ENCODE measurements around the gene HIGD1A.

Gene HIGD1A

DNA sequence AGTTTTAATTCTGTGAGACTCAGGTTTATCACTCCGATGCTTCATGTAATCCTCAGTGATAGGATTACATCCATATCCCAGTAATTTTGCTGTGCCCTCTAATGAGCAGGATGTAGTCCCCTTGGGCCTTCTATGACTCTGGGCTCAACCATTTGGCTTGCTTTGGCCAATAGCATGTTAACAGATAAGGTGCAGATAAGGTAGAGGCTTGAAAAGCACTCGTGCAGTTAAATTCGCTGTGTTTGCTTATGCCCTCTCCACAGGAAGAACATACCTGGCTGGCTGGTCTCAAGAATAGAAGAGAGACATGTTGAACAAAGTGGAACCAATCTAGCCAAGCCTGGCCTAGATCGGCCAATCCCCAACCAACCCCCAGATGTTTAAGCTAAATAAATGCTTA lies 51.3 kb downstream of the HIGD1A start:
- no peak for DNase-seq

GRCh38 chr3:42752441-42752840 lies 51.8 kb downstream of the HIGD1A start:
- no peak for DNase-seq

- no peak for DNase-seq
Observed at GRCh38 chr3:42751609-42752008, 52.7 kb downstream of the HIGD1A start.

DNA sequence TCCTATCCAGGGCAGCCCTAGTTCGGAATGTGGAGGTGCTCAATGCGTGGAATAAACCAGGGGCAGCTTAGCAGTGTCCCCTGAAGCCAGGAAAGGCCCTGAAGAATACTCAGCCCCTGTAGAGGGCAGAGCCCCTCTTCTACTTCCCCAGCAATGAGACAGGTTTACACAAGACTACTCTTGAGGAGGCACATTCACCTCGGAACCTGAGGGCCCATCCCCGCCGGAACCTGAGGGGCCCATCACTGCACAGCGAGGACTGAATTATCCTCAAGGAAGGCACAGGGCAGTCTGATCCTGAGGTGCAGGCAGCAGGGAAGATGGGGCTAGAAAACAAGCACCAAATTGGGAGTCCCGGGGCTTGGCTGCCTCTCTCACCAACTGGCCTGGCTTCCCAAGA lies 53.5 kb downstream of the HIGD1A start:
- DNase-seq, result no peak

DNA sequence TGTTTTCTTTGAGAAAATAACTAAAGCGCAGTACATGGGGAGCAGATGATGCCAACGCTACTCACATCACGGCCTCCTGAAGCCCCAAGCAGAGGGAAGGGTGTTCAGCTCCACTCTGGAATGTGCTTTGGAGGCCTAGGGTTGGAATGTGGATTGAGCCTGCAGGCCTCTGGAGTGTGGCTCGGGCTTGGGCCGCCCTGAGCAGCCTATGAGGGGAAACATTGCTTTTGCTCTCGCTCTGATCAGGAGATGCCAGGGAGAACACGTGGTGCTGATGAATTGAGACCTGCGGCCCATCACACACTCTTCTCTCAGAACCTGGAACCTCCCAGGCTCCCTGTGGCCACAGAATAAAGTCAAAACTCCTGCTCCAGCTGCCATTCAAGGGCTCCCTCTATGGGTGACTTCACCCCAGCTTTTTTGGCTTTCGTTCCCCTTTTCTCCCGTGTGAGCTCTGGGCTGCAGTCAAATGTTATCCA lies 54.5 kb downstream of the HIGD1A start:
- no peak for DNase-seq

DNA sequence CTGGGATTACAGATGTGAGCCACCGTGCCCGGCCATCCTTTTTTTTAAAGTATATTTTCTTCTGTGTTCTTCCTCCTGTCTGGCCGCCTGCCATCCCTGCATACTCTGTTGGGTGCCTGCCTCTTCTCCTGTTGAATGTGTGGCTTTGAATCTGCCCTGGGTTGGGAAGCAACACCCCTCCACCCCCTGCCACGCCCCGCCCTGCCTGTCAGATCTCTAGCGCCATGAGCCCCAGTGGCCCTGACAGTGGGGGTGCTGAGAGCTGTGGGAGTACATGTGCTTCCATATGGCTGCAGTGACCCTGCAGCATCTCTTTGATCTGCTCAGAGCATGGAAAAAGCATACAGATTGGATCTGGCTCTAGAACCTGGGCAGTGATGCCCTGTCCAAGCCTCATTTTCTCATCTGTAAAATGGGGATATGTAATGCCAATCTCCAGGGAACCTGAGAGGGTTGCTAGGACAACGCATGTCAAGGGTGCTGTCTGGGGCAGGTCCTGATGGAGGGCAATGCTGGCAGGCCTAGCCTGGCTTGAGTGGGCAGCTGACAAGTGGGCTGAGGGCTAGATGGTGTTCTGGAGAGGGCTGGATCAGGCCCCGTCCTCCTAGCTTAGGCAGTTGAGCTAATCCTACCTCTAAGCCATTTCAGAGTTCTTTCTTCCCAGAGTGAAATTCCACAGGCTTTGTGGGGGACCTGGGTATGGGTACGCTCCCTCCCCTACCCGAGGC lies 55.1 kb downstream of the HIGD1A start:
- no peak for DNase-seq

DNA sequence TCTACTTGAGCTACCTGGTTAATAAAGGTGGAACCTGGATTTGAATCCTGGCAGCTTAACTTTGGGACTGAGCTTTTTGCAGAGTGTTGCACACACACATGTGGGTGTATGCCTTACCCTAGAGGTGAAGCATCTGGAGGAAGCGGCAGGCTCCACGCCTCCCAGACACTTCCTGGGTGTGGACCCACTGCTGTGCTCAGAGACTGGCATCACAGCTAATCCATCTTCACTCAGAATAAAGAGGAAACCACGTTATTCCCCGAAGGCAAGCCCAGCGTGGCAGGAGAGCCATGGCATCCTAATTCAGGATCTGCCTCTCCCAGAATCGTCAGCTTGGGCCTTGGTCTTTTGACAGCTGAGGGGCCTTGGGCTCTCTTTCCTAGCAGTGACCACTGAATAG lies 56.7 kb downstream of the HIGD1A start:
- no peak for DNase-seq

- no peak for DNase-seq
Observed at GRCh38 chr3:42746455-42747450, 57.5 kb downstream of the HIGD1A start.

DNA sequence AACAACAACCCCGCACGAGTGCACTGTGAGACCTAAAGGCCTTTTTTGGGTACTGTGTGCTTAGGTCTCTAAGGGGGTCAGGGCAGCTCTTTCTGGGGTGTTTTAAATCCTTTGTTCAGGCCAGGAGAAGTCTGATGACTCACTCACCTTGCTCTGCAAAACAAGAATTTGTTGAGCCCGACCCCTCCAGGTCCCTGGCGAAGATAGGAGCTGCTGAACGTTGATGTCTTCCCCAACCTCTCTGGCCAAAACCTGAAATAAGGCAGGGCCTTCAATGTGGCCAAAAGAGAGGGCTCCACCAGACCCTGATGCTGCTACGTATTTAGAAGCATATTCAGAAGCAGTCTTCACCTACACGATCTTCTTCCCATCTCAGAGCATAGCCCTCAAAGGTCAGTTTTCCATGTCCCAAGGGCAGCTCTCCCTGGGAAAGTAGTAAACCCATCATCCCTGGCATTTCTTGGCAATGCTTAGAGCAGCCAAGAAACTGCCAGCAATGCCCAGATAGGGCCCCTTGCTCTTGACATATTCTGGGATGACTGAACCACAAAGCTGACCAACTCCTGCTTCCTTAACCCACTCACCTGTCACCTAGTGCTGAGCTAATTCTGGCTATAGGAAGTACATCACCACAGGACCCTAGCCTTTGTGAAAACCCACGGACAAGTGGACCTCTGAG lies 58.4 kb downstream of the HIGD1A start:
- no peak for DNase-seq

DNA sequence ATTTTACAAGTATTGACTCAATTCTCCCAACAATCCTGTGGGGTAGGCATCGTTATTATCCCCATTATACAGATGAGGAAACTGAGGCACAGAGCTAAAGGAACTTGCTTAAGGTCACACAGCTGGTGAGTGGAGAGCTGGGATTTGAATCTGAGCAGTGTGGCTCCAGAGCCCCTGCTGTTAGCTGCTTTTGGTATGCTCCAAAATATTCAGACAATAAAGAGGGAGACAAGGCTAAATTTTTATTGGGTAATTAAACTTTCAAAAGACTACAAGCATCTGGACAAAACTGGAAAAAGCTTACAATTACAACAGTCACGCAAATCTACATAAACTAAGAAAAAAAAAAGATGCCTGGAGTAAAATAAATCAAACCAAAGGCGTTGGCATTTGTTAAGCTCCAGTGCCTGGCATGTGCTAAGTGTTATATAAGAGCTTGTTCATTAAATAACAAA lies 59.0 kb downstream of the HIGD1A start:
- DNase-seq, result no peak

GRCh38 chr3:42743204-42743995 lies 60.9 kb downstream of the HIGD1A start:
- DNase-seq, result no peak

GRCh38 chr3:42742688-42743087 lies 61.6 kb downstream of the HIGD1A start:
- no peak for DNase-seq

- no peak for DNase-seq
Observed at GRCh38 chr3:42742259-42742658, 62.0 kb downstream of the HIGD1A start.

DNA sequence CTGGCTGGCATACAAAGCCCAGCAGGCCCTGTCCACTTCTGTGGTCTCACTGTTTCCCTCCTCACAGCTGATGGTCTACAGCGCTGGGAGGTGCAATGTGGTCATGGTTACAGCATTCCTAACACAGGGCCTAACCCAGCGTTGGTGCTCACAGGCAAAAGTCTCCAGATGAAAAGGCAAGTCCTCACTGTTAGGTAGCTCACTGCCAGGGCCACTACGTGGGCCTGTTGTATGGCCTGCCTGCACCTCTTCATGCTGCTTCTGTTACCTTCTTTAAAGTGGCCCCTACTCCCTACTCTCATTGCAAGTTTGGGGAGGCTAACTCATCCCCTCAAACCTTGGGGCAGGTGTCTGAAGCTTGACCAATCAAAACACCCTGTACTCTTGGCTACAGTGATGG lies 62.5 kb downstream of the HIGD1A start:
- DNase-seq, result no peak

GRCh38 chr3:42739401-42740158 lies 64.7 kb downstream of the HIGD1A start:
- DNase-seq, result no peak

GRCh38 chr3:42736531-42736930 lies 67.8 kb downstream of the HIGD1A start:
- DNase-seq, result no peak

DNA sequence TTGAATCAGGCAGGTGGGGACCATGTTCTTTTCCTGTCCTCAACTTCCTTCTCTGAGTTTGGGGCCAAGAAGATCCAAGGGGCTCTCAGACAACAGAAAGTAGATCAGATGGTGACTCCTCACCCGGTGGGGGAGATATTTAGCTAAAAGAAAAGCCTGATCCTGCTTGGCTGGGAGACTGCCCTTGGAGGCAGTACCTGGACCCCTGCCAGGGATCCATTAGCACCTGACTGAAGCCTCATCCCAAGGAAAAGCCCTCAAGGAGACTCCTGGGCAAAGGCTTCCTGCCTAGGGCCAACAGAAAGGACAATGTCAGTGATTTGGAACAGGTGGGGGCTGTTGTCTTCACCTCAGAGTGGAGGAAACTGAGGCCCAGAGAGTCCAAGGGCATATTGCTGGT lies 68.2 kb downstream of the HIGD1A start:
- DNase-seq, result no peak

- DNase-seq, result no peak
Observed at GRCh38 chr3:42735615-42736014, 68.7 kb downstream of the HIGD1A start.

DNA sequence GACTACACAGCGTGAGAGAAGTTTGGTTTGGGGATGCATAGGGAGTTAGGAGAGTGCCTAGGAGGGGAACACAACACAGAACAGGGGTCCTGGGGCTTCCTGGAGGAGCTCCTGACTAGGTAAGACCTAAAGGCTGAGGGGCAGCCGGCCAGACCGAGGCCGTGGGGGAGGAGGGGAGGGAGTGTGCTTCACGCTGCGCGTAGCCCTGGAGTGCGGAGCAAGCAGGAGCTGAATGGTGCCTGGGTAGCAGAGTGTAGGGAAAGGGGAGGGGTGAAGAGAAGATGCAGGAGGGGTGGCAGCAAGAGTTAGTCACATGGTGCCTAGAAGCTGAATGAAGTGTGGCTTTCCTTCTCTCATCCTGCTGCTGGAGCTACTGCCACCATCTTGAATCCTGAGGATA lies 69.3 kb downstream of the HIGD1A start:
- no peak for DNase-seq

DNA sequence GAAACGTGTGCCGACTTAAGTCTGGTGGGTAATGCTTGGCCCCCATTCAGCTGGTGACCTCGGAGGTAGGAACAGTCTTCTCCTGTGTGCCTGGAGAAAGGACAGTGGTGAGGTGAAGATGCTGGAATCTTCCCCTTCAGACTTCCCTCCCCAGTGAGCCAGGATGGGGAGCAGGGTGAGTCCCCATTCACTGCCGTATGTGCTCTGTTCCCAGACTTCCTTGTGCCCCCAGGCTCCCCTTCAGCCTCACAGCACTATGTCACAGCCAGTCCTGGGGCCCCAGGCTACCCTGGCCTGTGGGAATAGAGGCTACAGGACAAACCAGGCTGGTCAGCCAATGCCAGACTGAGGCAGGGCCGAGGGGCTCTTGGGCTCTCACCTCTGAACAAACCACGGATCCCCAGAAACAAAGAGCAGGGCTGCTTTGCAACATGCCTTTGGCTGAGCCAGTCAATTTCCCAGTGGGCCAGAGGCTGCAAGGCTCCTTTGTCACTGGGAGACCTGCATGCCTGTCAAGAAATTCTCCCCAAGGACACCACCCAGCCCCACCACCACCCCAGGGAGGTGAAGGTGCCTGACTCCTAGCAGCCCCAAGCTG lies 69.9 kb downstream of the HIGD1A start:
- no peak for DNase-seq

All from stimulated activated CD4-positive, alpha-beta T cell treated with anti-CD3 and anti-CD28 coated beads, Interleukin-1b, Interleukin-23, amount 100 ng/mL, for 48 hours (primary cell).